ENCODE results near the gene SPCS2.
"Not testable (repeated sequence)": the region's sequence is repeated elsewhere in the genome, so short reads cannot be mapped to it uniquely, and the experiment has no call there.

SPCS2 gene

DNA sequence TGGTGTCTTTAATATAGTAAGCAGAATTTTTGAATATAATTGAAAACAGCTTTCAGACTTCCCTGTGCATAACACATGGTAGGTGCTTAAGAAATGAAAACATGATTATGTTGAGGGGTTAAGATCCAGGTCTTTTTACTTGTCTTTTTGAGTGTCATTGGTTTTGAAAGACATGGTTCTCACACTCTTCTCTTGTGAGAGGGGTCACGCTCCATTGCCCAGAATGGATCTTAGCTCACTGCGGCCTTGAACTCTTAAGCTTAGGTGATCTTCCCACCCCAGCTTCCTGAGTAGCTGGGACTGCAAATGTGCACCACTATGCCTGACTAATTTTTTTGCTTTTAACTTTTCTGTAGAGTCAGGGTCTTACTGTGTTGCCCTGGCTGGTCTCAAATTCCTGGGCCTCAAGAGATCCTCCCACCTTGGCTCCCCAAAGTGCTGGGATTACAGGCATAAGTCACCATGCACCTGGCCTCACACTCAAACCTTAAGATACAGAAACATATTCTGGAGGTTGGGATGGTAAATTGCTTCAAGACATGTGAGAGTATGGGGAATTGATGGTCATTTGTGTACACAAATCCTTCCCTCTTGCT lies 1.4 kb downstream of the SPCS2 start:
- no peak for DNase-seq

DNA sequence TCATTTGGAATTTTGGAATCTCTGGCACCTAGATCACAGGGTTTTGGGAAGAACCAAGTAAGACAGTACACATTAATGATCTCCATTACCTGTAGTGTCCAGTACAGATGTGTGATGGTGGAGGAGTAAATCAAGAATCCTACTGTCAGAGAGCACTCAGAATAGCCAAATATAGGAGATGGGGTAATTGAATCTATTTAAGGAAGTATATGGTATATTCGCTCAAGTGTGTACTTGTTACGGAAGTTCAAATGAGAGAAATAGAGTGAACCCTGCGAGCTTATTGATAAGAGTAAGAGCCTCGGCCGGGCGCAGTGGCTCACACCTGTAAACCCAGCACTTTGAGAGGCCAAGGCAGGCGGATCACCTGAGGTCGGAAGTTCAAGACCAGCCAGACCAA lies 2.2 kb downstream of the SPCS2 start:
- DNase-seq: no peak

DNA sequence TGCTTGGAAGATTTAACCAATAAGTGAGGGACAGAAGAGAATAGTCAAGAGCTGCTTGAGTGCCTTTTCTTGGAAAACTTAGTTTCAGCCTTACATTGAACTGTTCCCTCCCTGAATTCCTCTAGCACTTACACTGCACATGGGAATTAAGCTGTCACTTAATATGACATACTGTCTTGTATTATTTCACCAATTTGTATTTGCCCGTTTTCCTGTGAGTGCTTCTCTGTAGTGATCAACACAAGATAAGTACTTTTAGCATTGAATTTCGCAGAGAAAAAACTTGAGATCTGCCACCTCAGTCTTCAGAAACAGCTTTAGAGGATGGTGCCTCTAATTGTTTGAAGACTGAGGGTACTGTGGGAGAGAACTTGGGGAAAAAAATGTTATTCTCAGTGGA lies 3.7 kb downstream of the SPCS2 start:
- no peak for DNase-seq

- no peak for DNase-seq
Observed at GRCh38 chr11:74953451-74953850, 4.4 kb downstream of the SPCS2 start.

GRCh38 chr11:74954199-74954598 lies 5.1 kb downstream of the SPCS2 start:
- DNase-seq: no peak

- no peak for DNase-seq
Observed at GRCh38 chr11:74956397-74957015, 7.4 kb downstream of the SPCS2 start.

DNA sequence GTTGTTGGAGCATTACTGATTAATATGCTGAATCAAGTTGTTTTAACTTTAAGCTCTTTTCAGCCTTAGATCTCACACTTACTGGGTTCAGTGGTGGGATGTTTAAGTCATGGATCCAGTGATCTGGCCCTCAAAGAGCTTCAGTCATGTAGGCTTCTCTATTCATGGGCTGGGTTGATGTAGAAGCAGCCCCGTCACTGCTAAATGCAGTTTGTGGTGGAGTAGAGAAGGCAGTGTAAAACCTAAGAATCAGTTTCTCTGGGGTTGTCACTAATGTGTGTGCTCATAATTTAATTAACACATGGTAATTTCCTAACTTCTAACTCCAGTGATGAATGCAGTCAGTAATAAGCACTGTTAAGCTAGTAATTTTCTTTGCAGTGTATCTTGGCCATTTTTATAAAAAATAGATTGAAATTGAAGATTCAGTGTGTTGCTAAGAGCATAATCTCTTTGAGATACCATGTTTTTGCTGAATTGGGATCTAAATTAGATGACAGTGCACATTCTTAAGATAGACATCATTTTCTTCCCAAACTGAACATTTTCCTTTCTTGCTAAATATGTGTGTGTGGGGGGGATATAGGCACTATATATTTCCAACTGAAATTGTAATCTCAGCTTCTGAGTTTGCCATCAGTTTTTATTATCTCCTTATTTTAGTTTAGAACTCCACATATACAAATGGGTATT lies 9.0 kb downstream of the SPCS2 start:
- DNase-seq: no peak

GRCh38 chr11:74960128-74960527 lies 11.1 kb downstream of the SPCS2 start:
- DNase-seq: not testable (repeated sequence)

GRCh38 chr11:74966651-74967050 lies 17.6 kb downstream of the SPCS2 start:
- DNase-seq: no peak

DNA sequence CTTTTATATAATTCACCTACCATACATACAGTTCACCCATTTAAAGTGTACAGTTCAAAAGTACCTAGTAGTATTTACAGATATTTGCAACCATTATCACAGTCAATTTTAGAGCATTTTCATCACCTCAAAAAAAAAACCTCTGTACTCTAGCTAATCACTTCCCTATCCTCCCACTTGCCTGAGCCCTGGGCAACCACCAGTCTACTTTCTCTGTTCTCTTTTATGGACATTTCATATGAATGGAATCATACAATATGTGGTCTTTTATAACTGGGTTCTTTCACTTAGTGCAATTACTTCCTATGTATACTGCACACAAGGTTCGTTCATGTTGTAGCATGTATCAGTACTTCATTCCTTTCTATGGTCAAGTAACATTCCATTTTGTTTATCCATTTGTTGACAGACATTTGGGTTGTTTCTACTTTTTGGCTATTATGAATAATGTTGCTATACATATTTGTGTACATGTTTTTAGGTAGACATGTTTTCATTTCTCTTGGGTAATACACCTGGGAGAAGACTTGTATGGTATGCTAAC lies 21.9 kb downstream of the SPCS2 start:
- DNase-seq: no peak

GRCh38 chr11:74971424-74971823 lies 22.4 kb downstream of the SPCS2 start:
- DNase-seq: no peak

DNA sequence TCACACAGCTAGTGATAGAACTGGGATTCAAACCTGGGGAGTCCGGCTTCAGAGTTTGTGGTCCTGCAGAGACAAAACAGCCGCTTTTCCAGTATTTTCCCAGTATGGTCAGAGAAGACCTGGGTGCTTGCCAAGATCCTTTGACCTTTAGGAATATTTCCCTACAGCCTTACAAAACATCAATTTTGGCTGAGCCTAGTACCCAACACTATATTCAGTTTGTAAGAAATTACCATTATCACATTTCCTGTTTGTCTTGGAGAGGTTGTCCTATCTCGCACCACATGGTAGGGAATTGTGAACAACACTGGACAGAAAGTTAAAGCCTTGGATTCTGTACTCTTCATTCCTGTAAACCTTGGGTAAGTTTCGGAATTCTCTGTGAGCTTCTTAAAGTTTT lies 29.0 kb downstream of the SPCS2 start:
- no peak for DNase-seq

DNA sequence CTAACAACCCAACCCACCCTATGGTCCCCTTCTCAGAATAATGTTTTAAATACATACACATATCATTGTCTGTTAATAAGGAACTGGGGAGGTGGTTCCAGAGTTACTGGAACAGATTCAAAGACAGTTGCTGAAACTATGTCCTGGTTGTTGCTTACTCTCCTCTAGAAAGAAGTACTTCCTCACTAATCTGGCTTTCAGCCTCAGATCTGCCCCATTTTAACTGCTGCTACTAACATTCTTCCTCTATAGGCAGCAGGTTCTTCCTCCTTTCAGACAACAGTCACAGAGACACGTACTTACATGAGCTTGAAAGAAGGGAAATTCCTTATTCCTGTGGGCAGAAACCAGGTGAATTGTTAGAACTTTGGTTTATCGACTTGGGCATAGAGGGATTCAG lies 31.6 kb downstream of the SPCS2 start:
- no peak for DNase-seq

- DNase-seq: no peak
Observed at GRCh38 chr11:74981888-74982287, 32.8 kb downstream of the SPCS2 start.

- DNase-seq: no peak
Observed at GRCh38 chr11:74984070-74984469, 35.0 kb downstream of the SPCS2 start.

- no peak for DNase-seq
Observed at GRCh38 chr11:74984730-74985129, 35.7 kb downstream of the SPCS2 start.

DNA sequence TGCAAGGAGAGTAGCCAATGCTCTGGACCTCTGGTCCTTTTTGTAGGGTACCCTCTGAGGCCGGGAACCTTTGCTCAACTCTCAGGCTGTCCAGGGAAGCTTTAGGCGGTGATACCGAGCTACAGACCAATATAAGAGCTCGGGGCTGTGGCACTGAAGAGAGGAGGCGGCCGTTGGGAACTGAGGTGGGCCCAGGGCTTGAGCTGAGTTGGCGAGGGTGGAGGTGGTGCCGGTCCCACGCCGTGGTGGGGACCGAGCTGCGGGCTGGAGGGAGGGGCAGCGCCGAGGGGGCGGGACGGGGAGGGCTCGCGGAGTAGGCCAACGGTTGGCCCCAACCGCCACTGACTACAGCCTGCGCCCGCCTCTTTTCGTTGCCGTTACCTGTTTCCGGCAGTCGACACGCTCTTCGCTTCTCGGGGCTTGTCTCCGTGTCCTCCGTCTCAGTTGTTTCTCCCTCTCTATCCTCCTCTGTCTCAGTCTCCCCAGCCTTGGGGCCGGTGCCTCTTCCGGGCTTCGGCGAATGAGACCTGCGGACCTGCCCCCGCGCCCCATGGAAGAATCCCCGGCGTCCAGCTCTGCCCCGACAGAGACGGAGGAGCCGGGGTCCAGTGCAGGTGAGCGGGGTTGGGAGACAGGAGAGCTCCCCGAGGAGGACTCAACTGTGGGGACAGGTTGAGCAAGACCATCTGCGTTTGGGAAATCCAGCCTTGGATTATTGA lies 39.6 kb downstream of the SPCS2 start, which contains the start of gene NEU3:
Gene NEU3 (plus strand): TSS at position 393 of the 719 bp plus-strand sequence. CDS start 128 bp downstream, at position 521.
- peak; percentile 79 for DNase-seq

GRCh38 chr11:74989260-74989638 lies 40.2 kb downstream of the SPCS2 start:
- no peak for DNase-seq

DNA sequence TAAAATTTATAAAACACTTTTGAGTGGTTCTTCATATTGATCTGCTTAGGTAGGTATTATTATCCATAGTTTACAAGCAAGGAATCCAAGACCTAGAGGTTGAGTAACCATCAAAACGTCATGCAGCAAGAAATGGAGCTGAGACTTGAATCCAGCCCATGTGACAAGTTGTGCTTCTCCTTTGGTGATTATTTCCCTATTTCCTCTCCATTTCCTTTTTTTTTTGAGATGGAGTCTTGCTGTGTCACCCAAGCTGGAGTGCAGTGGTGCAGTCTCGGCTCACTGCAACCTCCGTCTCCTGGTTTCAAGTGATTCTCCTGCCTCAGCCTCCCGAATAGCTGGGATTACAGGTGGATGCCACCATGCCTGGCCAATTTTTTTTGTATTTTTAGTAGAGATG lies 41.1 kb downstream of the SPCS2 start:
- not testable (repeated sequence) for DNase-seq

DNA sequence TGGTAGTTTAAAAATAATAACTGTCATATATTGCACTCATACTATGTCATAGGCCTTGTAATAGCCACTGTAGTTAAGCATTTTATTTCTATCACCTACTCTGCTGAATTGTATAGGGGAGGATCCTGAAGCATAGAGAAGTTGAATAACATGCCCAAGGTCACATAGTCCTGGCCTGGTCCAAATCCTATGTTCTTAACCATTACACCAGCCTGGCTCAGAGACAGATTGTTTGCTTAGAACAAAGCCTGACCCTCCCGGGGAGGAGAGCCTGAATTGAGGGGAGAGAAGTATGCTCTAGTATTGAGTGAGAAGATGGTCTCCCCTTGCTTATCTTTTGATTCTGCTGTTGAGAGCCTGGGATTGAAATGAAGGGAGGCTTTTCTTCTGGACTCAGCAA lies 41.9 kb downstream of the SPCS2 start:
- DNase-seq: no peak

DNA sequence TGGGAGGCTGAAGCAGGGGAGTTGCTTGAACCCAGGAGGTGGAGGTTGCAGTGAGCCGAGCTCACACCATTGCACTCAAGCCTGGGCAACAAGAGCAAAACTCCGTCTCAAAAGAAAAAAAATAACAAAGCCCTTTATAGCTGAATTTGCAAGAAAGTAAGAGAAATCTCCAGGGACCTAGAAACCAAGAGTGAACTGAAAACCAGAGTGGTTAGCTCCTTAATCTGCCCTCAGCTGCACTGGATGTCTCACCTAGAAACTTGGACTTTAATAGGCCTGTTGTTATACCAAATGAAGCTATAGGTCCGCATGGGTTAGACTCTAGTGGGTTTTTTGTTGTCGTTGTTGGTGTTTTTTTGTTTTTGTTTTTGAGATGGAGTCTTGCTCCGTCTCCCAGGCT lies 43.8 kb downstream of the SPCS2 start:
- DNase-seq: no peak

- no peak for DNase-seq
Observed at GRCh38 chr11:75000975-75001354, 51.9 kb downstream of the SPCS2 start.

GRCh38 chr11:75001686-75002085 lies 52.6 kb downstream of the SPCS2 start:
- DNase-seq: no peak

GRCh38 chr11:75002516-75002915 lies 53.5 kb downstream of the SPCS2 start:
- no peak for DNase-seq

Measured in KG1 (cell line).